GM10266 (cell line): ENCODE data around the gene SAC3D1.
A peak's percentile ranks its signal among the peaks of the same experiment; 100 is the strongest.

Experiments
- DNase-seq: peaks from one replicate; pipeline ENCODE4 v3.0.0; 2012; ENCODE audit errors: extremely low spot score
- CTCF ChIP-seq: IDR thresholded peaks from 2 replicates; pipeline ENCODE4 v1.5.1; 2012; ENCODE audit warnings: mild to moderate bottlenecking, low read depth; ENCODE audit not compliant: control insufficient read depth, insufficient read depth; ENCODE audit errors: missing control alignments

Gene SAC3D1

GRCh38 chr11:65040847-65041622, at the start of gene SAC3D1:
Gene SAC3D1 (plus strand): TSS chr11:65041210. CDS start chr11:65041293, 83 bp downstream.
- peak; percentile 97 for DNase-seq
- no peak for TF ChIP-seq CTCF

GRCh38 chr11:64994318-64994717, 46.7 kb upstream of the SAC3D1 start:
- DNase-seq: no peak
- no peak for TF ChIP-seq CTCF

GRCh38 chr11:64996327-64996709, 44.7 kb upstream of the SAC3D1 start:
- TF ChIP-seq CTCF: no peak
- DNase-seq: no peak

GRCh38 chr11:64996710-64997380, 44.2 kb upstream of the SAC3D1 start, which contains the start of gene BATF2:
Gene BATF2 (minus strand): TSS chr11:64996971. CDS start chr11:64996914, 57 bp downstream.
- TF ChIP-seq CTCF: peak; percentile 33
- peak; percentile 57 for DNase-seq

- no peak for DNase-seq
- no peak for TF ChIP-seq CTCF
These were observed 42.9 kb upstream of the SAC3D1 start for GRCh38 chr11:64998141-64998540.

GRCh38 chr11:64998690-64999431, 42.1 kb upstream of the SAC3D1 start:
- TF ChIP-seq CTCF: no peak
- no peak for DNase-seq
